HG03108 (cell line): ENCODE results near the gene SLC25A33.

Source experiments
- ATAC-seq: cut with Tn5 transposase; IDR thresholded peaks from one replicate; pipeline ENCODE4 v1.9.1; 2021; ENCODE audit warnings: moderate library complexity; ENCODE audit not compliant: unreplicated experiment

SLC25A33 gene

DNA sequence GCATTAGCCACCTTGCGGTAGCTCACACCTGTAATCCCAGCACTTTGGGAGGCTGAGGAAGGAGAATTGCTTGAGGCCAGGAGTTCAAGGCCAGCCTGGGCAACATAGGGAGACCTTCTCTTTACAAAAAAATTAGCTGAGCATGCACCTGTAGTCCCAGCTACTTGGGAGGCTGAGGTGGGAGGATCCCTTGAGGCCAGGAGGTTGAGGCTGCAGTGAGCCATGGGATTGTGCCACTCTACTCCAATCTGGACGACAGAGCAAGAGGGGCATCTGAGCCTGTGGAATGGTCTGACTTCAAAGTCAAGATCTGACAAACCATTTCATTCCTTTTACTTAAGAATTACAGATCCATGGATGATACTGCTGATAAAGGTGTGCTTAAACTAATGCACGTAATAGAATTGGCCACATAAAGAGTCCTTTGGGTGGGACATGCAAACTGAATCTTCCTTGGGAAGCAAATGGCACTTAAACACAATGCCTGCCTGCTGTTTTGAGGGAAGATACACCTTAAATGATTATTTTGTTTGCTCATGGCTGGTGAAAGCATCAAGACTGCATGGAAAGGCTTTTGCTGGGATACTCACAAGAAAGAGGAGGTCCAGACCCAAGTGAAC lies 47.0 kb downstream of the SLC25A33 start:
- no peak for ATAC-seq

DNA sequence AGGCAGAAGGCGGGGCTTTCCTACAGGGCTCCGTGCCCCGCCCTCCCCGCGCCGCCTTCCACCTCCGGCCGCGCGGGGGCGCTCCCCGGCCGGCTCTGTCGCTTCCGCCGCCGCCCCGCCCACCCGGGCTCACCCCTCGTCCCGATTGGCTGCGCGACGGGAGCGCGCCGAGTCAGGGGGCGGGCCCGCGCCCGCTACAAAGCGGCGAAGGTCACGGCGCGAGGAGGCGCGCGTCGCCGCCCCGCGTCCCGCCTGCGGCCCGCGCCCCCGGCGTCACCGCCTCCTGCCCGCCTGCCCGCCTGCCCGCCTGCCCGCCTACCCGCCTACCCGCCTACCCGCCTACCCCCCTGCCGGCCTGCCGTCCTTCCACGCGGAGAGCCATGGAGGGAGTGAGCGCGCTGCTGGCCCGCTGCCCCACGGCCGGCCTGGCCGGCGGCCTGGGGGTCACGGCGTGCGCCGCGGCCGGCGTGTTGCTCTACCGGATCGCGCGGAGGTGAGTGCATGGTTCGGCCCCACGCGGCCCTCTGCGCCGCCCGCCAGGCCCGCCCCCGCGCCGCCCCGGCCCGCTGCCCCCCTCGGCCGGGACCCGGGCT lies 49.4 kb downstream of the SLC25A33 start, which contains the start of gene TMEM201:
Gene TMEM201, plus strand, starts transcription at position 361 of the 593 bp plus-strand sequence. Its CDS starts 20 bp downstream, at position 381.
- peak; percentile 71 for ATAC-seq

DNA sequence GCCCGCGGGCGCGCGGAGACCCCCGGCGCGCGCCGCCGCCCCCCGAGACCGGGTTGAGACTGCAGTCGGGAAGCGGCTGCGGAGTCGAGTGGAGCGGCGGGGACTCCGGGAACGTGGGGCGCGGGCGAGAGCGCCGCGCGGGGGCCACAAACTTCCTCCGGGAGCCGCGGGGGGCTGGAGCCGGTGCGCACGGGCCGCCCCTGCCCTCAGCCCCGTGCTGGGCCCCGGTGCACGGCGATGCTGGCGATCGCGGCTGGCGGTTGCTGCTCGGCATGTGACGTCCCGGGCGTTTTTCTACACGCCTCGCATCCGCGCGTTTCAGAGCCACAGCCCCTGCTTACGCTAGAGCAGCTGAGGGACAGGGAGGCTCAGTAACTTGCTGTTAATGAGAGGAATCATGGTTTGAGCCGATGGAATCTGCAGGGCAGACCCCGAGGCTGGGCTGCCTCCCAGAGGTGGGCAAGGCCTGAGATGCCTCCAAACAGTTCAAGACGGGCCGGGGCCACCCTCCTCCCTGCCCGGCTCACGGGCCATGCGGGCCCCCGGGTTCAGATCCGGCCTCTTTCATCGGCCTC lies 50.0 kb downstream of the SLC25A33 start:
- peak; percentile 11 for ATAC-seq

DNA sequence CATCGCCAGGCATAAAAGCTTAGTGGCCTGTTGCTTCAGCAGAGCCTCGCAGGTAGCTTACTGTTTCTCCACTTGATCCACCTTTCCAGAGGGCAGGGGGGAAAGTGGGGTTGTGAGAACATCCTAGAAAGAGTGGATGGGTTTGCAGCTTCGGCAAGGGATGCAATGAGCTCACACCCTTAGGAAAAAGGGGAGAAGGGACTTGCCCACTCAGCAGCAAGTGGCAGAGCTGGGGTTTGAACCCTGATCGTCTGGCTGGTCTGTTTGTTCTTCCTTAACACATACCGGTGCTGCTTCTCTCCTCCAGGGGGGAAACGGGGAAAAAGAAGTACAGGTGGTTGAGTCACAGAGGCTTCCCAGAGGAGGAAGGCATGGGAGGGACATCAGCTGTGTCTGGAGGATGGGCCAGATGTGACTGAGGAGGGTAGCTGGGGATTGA lies 50.5 kb downstream of the SLC25A33 start:
- ATAC-seq, result no peak

DNA sequence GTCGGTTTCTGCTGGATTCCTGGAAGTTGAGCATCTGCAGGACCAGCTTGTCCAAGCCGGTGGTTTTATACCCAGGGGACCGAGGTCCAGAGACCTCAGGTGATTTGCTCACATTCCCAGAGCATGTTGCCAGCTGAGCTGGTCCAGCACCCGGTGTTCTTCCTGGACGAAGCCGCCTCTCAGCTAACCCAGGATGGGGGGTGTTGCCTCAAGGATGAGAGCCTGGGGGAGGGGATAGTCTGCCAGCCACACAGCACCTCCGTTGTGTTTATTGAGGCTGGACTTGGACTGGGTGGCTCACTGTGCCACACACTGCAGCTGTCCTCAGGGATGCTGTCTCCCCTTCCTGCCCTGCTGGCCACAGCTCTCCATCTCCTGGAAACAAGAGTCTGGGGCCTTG lies 50.9 kb downstream of the SLC25A33 start:
- ATAC-seq, result no peak

DNA sequence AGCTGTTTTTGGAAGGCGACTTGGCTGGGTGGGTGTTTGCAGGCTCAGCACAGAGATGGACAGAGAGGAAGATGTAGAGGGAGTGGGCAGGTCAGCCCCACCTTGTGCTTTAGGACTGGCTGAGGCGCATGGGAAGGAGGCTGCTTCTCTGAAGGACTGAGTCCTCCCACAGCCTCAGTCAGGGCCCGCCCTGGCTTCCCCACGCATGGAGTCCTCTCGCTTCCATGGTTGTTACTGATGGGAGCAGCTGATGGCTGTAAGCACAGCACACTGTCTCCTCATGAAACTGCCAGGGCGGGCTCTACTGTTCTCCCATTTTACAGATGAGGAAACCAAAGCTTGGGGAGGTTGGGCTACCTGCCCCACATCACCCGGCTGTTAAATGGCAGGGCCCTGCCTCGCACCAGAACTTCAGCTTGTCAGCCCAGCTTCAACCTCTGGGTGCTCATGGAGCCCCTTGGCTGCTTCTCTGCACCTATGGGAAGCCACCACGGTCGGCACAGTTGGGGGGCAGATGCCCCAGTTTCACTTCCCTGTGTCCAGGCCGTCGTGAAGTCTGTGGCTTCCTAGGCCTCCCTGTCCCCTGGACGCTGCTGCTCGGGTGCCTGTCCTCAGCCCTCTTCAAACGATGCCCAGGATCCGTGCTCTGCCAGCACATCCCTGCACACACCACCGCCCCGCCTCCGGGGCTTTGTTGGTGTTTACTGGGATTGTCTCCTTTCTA lies 51.8 kb downstream of the SLC25A33 start:
- ATAC-seq, result no peak

DNA sequence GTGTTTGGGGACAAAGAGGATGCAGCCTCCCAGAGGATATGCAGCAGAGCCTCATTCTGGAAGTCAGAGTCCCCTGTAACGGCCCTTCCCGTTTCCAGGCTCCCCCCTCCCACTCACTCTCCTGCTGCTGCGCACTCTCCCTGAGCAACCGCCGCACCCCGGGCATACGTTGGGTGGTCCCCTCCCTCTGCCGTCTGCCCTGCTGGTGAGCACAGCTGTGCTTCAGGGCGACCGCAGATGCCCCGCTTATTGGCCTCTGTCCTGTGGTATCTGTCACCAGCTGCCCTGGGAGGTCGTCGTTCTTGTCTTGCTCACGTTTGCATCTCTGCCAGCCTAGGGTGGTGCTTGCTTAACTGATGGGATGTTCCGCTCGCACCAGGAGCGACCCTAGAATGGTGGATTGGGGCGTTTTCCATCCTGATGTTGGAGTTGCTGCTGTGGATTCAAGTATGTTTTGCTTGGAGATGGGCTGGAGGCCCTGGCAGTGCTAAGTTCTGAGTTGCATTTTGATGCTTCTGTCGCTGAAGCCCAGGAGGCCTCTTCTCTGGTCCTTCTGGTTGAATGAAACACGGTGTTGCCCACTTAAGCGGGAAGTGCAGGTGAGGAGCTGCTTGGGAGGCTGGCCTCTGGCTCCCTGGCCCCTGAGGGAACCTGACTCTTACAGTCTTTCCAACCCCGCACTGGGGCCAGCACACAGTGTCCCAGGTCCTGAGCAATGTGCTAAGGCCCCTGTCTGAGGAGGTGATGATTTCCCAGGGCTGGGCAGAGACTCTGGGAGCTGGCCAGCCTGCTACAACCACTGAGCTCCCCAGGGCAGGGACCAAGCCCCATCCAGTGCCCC lies 52.6 kb downstream of the SLC25A33 start:
- ATAC-seq, result no peak

DNA sequence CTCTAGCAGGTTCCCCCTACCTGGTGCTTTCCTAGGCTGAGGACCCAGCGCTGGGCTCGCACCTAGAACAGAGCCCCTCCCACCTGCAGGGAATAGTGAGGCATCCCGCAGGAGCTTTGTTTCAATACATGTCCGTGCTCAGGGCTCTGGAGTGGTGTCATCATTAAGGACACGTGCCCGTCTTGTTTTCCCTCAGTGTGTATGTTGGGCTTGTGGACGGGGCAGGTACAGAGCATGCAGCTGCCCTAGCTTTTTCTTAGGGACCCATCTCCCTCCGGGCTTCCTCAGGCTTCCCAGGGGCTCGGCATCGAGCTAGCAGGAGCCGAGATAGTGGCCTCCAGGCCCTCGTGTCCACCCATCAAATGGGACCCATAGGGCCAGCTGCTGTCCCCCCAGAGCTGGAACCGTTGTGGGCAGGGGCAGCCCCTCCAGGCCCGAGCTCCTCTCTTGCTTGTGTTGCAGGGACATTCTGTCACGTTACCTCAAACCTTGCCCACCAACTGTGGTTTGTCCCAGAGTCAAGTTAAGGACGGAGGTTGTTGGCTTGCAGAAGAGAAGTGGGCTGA lies 53.3 kb downstream of the SLC25A33 start:
- no peak for ATAC-seq

DNA sequence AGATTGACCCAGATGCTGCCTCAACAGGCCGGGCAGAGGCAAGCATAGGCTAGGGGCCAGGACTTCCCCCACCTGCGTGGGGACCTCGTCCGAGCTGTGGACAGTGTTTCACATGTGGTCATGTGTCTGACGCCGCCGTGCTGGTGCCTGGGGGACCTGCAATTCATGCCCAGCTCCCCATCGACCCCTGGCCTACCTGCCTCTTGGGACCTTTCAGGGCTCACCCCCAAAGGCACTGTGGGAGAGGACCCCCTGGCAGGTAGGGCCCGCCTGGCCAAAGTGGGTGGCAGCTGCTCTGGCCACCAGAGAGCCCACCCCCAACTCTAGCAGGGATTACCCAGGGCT lies 53.9 kb downstream of the SLC25A33 start:
- no peak for ATAC-seq

DNA sequence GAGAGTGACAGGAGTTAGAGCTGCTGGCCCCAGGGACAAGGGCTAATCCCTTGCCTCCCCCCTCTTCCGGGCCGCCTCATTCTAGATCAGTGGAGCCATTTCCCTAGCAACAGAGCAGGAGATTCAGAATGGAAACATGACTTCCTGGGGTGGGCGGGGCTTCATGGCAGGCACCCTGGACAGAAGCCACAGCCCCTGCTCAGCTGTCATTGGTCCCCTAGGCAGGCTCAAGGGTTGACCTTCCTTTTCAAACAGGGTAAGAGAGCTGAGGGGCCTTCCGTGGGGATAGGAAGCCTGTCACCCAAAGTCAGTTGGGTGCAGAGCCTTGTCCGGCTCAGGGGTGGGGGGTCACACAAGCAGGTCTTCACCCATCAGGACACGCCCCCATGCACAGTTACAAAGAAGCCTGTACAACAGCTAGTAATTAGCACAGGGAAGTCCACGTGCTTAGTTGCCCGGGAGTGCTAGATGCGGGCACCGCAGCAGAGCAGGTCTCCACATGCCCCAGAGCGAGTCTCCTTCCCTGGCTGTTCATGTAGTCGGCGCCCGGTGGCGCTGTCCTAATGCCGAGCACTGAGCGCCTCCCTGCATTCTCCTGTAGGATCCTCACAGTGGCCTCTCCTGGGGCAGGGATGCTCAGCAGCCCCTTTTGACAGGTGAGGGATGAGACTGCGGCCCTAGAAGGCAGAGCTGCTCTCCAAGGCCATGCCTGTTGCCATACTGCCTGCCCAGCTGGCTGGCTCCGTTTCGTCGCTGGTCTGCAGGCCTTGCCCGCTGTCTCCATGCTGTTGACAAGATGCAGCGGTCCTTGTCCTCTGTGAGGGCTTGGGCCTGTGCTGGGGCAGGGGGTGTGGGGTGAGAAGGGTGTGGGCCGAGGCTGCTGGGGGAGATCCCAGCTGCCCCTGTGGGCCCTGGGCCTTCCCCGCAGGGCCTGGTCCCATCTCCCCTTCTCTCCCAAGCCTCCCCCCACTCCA lies 54.5 kb downstream of the SLC25A33 start:
- no peak for ATAC-seq

DNA sequence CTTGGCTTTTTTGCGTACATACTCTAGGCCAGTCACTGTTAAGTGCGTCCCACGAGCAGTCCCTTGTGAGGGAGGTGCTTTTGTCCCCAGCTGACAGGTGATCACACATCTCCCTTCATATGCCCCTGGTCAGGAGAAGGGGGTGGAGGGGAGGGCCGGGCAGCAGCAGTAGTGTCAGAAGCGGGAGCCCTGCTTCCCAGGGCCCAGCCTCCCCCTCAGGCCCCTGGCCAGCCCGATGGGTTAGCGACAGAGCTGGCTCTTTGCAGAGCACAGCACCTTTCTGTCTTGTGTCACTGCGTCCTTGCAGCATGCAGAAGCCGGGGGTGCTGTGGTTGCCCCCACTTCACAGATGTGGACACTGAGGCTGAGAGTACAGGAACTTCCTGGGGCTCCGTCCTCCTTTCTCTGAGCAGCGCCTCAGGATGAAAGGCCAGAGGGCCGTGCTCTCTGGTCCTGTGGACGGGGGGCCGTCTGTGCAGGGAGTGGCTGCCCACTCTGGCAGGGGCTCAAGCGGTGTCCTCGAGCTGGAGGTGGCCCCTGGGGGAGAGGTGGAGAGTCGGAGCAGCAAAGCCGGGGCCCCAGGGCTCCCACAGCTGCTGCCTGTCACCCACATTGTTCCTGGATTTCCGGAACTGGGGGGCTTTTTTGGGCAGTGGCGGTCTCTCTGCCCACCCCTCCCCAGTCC lies 55.3 kb downstream of the SLC25A33 start:
- no peak for ATAC-seq

DNA sequence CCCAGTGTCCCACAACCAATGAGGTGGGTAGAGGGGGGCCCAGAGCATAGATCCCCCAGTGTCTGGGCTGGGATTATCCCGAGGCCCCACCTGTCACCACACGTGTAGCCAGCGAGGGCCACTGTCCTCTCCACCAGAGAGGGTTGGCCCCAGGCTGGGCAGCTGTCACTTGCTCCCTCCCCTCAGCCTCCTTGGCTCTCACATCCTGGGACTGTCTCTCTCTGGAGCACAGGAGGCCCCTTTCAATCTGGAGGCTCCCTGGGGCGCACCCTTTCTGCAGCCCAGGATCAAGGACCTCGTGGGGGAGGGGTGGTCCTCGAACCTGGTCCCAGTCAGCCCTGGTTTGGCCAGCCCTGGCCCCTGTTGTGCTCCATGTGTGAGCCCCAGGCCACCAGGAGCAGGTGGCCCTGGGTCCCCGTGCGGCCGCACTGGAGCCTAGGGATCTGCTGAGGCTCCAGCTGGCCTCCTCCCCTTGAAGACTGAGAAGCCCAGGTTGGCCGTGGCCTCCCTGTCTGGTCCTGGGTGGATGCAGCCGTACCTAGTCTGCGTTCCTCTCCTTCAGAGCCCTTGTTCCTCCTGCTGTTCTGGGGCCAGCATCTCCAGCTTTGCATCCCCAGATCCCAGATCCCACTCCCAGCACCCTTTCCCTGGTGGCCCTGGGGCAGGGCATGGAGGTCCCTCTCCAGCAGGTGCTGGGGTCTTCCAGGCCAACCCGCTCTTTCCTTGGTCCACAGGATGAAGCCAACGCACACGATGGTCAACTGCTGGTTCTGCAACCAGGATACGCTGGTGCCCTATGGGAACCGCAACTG lies 56.1 kb downstream of the SLC25A33 start:
- no peak for ATAC-seq

DNA sequence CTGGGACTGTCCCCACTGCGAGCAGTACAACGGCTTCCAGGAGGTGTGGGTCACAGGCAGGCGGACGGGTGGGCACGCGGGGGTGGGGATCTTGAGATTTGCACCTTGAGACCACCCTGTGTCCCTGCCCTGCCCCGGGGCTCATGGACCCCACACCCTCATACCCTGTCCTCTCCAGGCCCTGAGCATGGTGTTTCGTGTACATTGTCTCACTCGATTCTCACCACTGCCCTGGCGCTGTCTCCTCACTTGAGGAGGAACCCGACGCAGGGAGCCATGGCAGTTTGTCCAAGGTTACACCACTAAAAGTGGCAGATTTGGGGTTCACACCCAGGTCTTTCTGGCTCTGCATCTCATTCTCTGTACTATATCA lies 56.7 kb downstream of the SLC25A33 start:
- ATAC-seq, result no peak

DNA sequence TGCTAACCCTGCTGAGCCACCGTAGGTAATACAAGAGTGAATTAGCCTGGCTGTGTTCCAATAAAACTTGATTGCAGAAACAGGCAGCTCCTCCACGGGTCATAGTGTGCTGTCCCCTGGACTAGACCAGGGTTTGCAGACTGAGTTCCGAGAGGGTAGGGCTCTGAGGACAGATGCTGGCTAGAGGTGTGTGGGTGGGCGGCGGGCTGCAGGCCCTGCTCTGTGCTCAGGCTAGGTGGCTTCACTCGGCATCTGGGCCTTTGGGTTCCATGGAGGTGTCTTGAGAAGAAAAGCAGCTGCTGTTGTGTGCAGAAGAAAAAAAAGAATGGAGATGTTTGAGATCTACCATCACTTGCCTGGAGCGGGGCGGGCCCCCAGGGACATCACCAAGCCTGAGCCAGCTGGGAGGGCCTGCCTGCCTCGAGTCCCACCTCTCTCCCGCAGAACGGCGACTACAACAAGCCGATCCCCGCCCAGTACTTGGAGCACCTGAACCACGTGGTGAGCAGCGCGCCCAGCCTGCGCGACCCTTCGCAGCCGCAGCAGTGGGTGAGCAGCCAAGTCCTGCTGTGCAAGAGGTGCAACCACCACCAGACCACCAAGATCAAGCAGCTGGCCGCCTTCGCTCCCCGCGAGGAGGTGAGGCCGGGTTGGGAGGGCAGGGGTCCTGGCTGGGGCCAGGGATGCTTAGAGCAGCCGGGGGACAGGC lies 57.3 kb downstream of the SLC25A33 start:
- ATAC-seq, result no peak

DNA sequence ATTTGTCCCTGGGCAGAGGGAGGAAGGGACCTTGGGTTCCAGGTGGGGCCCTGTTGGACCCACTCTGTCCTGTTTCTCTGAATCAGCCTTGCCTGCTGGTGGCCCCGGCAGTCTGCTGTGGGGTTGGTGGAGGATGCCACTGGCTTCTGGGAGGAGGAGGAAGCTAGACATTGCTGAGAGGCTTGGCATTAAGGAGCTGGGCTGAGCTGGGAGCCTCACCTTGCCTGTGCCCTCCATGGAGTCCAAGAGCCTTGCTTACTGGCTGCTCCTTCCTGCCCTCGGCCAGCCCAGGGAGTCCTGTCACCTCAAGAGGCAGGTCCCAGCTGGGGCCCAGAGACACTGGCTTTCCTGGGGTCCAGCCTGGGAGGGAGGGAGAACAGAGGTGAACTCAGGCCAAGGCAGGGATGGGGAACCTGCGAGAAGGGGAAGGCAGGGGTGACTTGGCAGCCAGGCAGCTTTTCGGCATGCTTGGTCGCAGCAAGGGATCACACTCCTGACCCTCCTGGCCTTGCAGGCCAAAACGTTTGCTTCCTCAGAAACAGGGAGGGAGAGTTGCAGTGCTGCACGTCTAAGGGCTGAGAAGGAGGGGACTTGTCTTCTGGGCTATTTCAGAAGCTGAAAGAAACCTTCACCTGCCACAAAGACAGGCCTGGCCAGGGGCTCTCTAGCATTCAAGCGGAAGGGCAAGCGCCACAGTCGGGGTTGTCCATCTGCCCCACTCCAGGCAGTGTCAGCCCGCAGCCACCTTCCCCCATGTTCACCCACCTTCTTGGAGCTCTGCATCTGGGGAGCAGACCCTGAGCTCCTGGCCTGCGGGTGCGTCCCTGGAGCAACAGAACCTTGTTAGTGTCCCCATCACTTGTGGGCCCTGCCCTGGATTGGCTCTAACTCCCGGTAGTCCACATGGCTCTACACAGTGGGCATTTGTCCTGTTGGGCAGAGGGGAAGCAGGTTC lies 58.4 kb downstream of the SLC25A33 start:
- ATAC-seq, result no peak

DNA sequence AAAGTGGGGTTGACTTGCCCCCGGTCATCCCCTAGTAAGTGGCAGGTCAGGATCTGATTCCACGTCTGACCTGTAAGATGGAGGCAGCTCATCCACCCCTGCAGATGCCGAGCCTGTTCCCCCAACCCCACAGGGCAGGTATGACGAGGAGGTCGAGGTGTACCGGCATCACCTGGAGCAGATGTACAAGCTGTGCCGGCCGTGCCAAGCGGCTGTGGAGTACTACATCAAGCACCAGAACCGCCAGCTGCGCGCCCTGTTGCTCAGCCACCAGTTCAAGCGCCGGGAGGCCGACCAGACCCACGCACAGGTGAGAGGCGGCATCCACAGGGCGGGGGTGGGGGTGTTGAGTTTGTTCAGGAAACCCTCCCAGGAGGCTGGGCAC lies 59.0 kb downstream of the SLC25A33 start:
- ATAC-seq, result no peak

DNA sequence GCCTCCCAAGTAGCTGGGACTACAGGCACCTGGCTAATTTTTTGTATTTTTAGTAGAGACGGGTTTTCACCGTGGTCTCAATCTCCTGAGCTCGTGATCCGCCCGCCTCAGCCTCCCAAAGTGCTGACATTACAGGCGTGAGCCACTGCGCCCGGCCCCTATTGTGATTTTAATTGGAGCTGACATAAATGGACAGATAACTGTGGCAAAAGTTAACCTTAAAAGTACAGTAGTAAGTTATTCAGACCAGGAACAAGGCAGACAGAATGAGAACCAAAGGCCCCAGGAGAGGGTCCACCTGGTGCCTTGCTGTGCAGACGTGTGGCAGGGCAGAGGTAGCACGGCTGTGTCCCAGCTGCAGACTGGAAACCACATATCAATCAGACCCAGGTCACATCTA lies 60.5 kb downstream of the SLC25A33 start:
- ATAC-seq, result no peak
